Fibroblast of skin of scalp (primary cell): ENCODE results near the gene IDH3B.
"Not testable (repeated sequence)": the region's sequence is repeated elsewhere in the genome, so short reads cannot be mapped to it uniquely, and the experiment has no call there.

Experiments used
- DNase-seq: peaks from one replicate; pipeline ENCODE4 v3.0.0-alpha.2; 2013

Gene IDH3B

DNA sequence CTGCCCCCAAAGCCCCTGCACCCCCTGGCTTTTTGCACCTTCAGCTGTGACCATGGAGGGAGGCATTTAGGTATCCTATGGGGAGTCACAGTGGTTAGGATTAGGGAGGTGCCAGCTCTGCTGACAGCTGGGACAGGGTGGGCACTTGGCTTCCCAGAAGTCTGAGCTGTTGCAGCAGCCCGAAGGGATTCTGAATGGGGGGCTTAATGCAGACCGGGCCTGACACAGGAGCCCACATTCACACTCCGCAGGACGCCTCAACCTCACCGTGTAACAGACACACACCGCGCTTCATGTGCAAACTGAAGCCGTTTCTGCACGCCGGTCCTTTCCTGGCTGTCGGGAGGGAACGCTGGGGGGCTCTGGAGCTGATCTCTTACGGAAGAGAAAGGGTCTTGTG lies 30.5 kb upstream of the IDH3B start:
- DNase-seq: no peak

DNA sequence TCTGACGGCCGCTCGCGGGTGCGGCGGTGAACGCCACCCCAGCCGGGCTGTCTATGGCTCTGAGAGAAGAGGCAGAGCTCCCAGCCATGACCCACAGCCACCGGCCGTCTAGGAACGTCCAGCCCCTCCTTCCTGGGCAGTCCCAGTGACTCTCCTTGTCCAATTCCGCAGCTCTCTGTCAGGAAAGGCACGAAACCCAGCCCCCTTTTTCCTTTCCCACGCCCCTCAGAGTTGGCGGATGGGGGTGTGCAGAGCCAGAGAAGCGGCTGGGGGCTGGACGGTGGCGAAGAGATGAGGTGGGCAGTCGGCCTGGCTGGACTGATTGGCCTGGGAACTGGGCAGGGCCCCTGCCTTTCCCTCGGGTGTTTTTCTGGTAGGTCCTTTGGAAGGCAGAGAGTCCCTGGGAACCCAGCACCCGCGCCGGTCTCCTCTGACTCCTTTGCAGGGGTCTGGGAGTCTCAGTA lies 30.0 kb upstream of the IDH3B start:
- no peak for DNase-seq

DNA sequence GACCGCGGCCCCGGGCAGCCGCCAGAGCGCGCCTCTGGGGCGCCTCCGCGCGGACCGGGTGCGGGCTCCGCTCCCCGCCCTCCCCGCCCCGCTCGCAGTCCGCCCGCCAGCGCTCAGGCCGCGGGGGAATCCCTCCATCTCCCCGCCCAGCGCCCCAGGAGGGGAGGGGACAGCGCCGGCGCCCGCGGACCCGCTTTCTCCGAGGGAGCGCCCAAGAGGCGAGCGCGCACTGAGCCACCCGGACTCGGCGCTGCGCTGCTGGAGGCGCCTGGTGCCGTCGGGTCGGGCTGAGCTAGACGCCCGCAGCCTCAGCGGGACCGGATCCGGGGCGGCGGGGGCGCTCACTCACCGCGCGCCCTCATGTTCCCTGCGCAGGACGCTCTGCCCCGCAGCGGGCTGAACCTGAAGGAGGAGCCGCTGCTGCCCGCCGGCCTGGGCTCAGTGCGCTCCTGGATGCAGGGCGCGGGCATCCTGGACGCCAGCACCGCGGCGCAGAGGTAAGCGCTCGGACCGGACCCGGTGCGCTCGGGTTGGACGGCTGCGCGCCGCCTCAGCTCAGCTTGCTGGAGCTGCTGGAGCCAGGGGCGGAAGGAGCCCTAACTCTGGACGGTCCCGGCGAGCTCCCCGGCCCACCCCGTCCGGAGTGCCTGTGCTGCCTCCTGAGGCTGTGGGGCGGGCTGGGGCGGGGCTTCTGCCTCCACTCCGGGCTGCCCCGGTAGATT lies 29.4 kb upstream of the IDH3B start:
- peak; percentile 27 for DNase-seq

DNA sequence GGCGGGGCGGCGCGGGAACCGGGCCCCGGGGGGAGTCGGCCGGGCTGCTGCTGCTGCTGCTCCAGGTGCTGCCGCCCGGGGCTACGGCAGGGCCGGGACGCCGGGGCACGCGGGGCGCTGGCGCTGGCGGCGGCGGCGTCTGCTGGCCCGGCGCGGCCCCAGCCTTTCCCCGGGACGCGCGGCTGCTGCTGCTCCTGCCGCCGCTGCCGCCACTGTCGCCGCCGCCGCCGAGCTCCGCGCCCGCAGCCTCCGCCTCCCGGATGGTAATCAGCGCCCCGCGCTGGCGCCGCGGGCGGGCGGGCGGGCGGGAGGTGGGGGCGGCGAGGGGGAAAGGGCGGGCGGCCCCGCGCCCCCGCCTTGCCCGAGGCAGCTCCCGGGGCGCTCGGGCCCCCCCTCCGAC lies 28.9 kb upstream of the IDH3B start:
- DNase-seq: no peak

DNA sequence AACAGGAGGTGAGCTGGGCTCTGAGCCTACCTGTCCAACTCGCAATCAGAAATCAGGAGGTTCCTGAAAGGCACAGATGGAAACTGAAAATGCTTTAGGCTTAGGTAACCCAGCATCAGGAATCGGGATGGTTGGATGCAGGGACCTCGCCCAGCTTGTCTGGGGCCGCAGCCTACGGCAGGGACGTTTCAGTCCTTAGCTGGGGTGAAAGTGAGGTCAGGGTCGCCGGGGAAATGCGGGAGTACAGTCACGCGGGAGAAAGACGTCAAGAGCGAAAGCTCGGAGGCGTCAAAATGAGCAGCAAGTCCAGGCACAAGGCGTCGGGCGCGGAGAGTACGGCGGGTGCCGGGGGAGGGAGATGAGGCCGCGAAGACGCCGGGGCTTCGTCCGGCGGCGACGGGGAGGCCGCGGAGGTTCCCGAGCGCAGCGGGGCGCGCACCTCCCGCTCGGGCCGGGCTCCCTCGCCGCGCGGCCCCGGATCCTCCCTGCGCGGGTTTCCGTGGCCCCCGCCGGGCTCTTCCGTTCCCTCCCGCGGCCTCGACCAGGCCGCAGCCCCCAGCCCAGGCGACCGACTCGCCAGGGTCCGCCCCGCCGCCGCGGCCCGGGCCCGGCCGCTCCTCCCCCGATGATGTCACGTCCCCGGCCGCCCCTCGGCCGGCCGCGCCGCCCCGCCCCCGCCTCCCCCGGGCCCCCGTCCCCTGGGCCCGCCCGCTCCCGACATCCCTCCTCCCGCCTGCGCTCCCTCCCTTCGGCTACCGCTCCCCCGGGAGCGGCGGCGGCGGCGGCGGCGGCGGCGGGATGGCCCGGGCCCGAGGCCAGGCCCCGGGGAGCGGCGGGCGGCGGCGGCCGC lies 28.2 kb upstream of the IDH3B start, which contains the start of gene EBF4:
Gene EBF4 (plus strand): TSS at position 745 of the 850 bp plus-strand sequence. CDS start 866 bp downstream, outside the sequence.
- peak; percentile 39 for DNase-seq

DNA sequence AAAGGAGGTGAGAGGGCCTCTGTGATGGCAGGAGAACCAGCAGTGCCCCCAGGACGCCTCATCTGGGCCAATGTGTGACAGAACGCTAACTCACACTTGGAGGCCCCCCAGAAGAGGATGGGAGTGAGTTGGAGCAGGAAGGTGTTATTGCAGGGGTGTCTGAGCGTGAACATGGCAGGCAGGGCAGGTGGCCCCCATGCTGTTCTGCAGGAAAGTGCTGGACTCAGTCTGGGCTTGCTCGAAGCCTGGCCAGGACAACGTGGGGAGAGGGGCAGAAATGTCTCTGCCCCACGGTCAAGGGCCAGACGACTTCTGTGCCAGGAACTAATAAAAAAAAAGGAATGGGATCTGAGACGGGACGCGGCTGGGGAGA lies 27.6 kb upstream of the IDH3B start:
- DNase-seq: no peak

DNA sequence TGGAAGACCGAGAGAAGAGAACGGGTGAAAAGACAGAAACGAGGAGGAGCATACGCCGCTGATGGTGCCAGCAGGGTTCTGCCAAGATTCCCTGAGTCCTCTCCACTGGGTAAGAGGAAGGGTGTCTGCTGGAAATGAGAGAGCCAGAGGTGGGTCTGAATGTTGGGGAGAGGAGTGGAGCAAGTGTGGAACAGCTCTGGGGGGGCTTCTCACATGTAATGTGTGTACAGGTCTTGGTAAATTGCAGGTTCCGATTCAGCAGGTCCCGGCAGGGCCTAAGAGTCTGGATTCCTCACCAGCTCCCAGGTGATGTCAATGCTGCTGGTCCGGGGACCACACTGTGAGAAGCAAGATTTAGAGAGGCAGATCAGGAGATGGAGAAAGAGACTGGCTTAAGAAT lies 27.1 kb upstream of the IDH3B start:
- DNase-seq: no peak

DNA sequence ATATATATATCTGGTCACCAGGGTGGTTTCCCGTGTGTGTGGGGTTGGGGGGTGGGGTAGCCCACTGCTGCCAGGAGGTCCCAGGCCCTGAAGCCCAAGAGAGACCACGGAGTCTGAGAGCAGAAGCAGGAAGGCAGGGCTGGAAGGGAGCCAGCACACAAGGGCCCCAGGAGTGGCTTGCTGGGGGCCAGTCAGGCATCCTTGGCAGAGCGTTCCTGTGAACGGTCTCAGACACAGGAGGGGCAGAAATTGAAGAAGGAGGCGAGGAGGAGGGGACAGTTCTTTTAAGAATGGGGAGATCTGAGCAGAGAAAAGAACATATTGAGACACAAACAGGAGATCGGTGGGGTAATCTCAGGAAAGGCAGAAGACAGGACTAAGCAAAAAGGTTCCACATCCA lies 26.7 kb upstream of the IDH3B start:
- no peak for DNase-seq

DNA sequence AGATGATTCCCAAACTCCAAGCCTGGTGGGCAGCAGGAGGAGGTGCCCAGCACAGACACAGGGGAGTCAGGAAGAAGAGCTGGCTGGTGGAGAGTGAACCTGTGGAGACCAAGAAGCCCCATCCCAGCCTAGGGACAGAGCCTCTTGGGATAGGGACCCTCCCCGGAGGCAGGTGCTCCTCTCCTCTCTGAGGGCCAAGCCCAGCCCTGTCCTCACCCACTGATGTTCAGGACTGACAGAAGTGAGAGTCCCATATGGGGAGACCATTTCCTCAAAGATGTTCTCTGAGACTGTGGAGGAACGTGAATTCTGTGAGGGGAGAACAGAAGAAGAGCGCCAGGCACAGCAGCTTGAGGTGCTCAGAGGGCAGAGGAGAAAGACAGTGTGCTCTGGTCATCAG lies 26.2 kb upstream of the IDH3B start:
- no peak for DNase-seq

DNA sequence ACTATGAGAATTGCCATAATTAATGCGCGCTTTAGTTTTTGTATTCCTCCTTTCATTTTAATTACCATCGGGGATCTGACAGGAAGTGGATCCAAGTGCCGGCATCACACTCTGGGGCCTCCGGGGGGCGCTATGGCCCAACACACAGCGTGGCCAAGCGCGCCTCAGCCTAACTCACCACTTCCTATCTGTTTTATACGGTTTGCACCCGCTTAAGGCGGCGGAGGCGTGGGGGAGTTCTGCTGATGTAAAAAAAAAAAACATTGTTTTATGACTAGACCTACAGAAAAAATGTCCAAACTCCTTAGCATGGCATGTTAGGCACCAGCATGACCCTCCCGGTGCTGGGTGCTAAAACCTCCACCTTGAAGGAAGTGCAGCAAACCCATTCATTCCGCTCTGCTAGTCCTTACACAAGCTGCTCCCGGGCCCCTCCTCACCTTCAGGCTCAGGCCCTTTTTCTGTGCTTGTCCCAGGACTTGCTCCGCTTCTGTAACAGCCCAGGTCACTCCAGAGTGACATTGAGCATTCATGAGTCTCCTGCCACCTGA lies 24.1 kb upstream of the IDH3B start:
- DNase-seq: peak; percentile 51

DNA sequence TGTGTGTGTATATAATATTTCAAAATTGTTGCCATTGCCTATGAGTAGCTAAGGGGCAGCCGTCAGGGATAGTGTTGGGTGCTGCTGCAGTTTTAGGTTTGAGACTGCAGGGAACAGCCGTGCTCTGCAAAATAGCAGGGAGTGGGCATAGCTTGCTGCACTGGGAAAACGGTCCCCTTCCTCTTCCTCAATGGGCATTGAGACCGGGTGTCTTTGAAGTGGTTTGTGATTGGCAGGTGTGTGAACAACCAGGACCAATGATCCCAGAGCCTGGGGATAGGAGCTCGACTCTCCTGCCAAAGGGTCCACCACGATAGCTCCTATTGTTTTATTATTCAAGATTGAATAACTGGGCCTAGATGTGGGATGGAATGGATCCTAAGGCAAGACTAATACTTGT lies 23.5 kb upstream of the IDH3B start:
- DNase-seq: no peak

DNA sequence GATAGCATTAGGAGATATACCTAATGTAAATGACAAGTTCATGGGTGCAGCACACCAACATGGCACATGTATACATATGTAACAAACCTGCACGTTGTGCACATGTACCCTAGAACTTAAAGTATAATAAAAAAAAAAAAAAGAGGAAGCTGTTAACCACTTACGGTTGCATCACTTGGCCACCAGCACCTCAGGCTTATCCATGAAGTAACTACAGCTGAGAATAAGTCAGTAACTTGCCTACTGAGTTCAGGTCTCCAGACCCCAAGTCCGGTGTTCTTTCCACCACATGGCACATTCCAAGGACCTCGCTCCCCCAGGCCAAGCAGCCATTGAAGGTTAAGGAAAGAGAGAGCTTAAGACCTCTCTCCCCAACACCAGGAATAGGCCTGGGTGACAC lies 20.8 kb upstream of the IDH3B start:
- DNase-seq: not testable (repeated sequence)

DNA sequence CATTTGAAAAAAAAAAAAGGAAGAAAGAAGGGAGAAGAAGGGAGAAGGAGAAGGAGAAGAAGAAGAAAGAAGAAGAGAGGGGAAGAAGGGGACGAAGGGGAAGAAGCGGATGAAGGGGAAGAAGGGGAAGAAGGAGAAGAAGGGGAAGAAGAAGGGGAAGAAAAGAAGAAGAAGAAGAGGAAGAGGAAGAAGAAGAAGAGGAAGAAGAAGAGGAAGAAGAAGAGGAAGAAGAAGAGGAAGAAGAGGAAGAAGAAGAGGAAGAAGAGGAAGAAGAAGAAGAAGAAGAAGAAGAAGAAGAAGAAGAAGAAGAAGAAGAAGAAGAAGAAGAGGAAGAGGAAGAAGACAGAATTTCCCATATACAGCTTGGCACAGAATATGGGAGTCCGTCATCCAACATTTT lies 18.0 kb upstream of the IDH3B start:
- not testable (repeated sequence) for DNase-seq

DNA sequence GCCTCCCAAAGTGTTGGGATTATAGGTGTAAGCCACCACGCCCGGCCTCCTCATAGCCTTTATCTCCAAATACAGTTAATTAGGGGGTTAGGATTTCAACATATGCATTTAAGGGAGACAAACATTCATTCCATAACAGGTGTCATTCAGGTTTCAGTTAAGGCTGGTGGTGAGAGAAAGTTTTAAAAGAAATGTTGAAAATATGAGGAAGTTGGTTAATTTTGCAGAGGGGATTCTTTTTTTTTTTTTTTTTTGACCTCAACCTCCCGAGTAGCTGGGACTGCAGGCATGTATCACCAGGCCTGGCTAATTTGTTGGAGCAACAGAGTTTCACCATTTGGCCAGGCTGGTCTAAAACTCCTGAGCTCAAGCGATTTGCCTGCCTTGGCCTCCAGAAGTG lies 16.0 kb upstream of the IDH3B start:
- no peak for DNase-seq

DNA sequence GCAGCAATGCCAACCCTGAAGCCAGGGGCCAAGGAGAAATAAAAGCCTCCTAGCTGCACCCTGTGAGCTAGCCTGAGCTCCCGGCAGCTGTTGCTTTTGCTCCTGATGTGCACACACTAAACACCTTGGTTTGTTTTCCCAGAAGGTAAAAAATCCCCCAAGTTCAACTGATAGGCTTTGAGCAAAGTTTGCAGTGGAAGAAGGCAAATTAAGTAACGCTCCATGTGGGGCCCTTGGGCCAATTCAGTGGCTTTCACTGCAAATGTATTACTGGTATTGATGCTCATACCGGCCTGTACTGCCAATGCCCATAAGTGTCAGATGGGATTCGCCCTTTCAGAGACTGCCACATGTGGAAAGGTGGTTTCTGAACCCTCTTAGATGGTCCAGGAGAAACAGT lies 9.4 kb upstream of the IDH3B start:
- no peak for DNase-seq

DNA sequence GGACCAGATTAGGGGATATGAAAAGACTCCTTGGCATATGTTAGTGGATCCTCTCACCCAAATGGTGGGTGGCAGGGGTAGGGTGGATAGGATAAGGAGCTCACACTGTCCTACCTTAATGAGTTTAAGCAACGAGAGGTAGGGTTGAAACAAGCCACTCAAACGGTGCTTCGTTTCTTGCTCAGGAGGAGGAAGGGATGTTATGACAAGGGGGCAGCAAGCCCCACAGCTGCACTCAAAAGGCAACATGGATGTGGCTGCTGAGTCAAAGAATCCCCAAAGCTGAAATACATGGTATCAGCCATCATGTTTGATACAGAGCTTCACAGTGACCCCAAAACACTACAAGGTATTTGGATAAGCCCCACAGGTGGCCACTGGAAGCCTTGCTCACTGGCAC lies 8.4 kb upstream of the IDH3B start:
- no peak for DNase-seq

DNA sequence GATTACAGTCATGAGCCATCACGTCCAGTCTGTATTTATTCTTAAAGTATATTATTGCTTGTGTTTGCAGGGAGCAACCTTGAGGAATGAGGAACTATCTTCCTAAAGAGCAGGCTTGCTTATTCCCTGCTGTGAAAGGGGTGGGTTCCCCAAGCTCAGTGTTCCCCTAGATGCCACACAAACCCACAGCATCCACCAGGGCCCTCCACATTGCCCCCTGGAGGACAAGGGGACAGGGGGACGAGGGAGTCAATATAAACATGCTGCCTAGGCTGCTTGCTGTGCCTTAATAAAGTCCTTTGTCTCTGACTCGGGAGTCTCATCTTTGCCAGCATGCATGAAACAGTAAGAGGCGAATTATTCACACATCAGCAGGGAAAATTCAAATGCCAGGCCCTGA lies 8.0 kb upstream of the IDH3B start:
- no peak for DNase-seq

DNA sequence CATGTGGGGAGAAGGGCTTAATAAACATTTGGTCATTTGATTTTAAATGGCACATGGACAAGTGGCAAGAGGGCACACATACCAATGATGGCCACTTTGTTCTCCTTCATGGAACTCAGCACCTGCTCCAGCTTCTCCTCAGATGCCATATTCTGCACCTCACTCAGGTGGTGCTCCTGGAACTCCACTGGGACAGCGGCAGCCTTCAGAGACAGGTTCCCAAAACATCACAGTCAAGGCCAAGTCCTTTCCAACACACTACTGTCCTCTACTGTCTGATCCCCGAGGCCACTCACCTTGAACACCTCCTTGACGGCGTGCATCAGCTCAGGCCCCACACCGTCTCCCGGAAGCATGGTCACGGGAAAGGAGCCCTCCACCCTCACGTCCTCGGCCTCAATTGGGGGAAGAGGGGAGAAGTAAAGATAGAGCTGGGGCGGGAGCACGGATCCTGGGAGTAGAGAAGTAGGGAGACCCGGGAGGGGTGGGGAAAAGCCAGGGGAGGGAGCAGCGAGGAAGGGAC lies 591 bp downstream of the IDH3B start:
- no peak for DNase-seq

DNA sequence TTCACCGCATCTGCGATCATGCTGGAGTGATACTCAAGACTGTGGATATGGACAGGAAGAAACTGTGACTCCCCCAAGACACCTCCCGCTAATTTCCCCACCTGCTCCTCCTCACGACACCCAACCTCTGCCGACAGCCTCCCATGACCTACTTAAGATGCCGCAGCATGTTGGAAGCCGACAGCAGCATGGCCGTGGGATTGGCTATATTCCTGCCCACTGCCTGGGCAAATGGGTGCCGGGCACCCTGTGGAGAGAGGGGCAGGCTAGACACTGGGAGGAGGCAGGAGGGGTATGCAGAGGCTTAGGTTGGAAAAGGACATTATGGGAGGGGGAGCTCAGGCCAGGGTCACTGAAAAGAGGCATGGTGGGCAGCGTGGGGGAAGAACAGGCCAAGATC lies 4.5 kb downstream of the IDH3B start:
- no peak for DNase-seq

DNA sequence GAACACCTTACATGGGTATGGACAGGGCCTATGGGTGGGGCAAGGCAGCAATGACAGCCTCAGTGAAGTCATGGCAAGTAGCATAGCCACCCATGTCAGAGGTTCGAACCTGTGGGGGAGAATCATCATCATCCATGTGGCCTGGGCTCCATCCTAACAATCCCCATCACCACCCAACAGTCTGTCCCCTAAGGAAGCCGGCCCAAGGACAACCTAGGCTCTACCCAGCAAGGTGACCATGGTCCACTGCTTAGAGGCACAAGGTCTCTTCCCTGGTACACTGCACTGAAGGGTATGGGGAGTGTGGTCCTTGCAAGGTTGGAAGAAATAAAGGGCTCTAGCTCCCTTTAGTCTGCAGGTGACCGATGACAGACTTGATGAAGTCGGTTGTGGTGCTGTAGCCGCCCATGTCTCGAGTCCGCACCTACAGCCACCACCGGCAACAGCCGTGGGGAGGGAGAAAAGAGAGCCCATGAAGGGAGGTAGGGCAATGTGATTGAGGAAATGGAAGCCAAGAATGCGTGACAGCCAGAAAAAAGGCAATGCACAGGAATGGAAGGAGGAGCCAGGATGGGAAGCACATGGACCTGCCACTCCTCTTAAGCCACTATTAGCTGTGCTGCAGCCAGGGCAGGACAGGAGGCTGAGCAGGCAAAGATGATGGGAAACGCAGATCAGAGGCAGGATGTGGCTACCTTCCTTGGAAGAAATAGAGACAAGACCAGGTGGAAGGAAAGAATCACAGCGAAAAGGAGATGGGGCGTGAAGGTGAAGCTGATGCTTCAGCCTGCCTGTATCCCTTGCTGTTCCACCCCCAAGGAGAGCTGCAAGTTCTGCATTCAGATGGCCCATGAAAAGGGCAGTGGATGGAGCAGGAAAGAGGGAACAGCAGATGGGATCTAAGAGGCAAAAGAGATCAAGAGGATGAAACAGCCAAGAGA lies 5.3 kb downstream of the IDH3B start:
- DNase-seq: no peak

DNA sequence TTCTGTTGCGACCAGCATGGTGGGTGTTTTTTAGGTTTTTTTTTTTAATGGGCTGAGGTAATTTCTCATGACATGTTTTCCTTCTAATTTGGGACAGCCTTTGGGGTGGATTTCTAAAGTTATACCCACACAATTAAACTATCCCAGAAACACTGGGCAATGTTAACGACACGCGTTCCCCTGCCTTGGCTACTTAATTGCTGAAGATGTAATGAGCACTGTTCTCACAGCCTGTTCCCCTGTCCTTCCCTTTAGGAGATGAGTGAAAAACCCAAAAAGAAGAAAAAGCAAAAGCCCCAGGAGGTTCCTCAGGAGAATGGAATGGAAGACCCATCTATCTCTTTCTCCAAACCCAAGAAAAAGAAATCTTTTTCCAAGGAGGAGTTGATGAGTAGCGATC lies 6.3 kb downstream of the IDH3B start:
- no peak for DNase-seq

DNA sequence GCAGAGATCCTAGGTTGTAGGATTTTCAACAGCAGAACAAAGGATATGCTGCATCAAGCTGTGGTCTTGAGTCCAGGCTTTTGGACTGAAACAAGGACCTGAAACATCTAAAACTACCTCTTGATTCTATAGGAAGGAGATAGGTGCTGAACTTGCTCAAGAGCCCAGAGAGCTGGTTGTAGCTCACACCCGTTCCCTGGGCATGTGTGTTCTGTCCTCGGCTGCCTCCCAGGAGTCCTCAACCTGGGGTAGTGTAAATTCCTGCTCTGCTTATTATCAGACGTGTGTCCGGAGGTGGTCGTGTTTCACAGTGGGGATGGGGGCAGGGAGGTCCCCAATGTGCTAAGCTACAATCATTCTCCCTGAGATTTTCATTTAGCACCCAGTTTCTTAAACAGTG lies 6.8 kb downstream of the IDH3B start:
- DNase-seq: no peak
